GM23338 (cell line): ENCODE data around the gene DMRT1. TPM values are rescaled to one million over a fixed set of nuclear protein-coding genes. Genes with fewer than 3 reads are reported as not detected.

Experiments
- ATAC-seq: fragments of 200-7000 bp; cut with Tn5 transposase; 3 replicates; pipeline ENCODE4 v1.9.1; 2020
- DNase-seq: peaks from one replicate; pipeline ENCODE4 v3.0.0-alpha.2; 2015; ENCODE audit warnings: low spot score
- H2AFZ ChIP-seq: fragments of 200-600 bp; sonication (generic); 2 replicates; pipeline ENCODE4 v1.8.0; 2016; ENCODE audit warnings: antibody characterized with exemption, mild to moderate bottlenecking, moderate library complexity
- H3F3A ChIP-seq: fragments of 200-600 bp; sonication (generic); replicated peaks from 2 replicates; pipeline ENCODE4 v1.8.0; 2017; ENCODE audit warnings: antibody characterized with exemption, mixed run types, low read depth
- H3K27ac ChIP-seq: fragments of 200-600 bp; sonication (generic); 2 replicates; pipeline ENCODE4 v1.6.1; 2016; ENCODE audit warnings: low read depth
- H3K27me3 ChIP-seq: fragments of 200-600 bp; sonication (generic); 2 replicates; pipeline ENCODE4 v1.8.0; 2016; ENCODE audit warnings: mild to moderate bottlenecking, mixed run types, moderate library complexity; ENCODE audit not compliant: insufficient read depth
- H3K36me3 ChIP-seq: fragments of 200-600 bp; sonication (generic); 2 replicates; pipeline ENCODE4 v1.8.0; 2016; ENCODE audit warnings: mild to moderate bottlenecking; ENCODE audit not compliant: insufficient read depth
- H3K4me1 ChIP-seq: fragments of 200-600 bp; sonication (generic); 2 replicates; pipeline ENCODE4 v1.8.0; 2016; ENCODE audit warnings: mild to moderate bottlenecking, moderate library complexity; ENCODE audit not compliant: insufficient read depth
- H3K4me2 ChIP-seq: fragments of 200-600 bp; sonication (generic); 2 replicates; pipeline ENCODE4 v1.7.1; 2017; ENCODE audit warnings: mixed run types
- H3K4me3 ChIP-seq: fragments of 200-600 bp; sonication (generic); 2 replicates; pipeline ENCODE4 v1.6.1; 2016; ENCODE audit warnings: mixed run types
- H3K79me2 ChIP-seq: fragments of 200-600 bp; sonication (generic); replicated peaks from 2 replicates; pipeline ENCODE4 v1.8.0; 2017; ENCODE audit warnings: mild to moderate bottlenecking; ENCODE audit not compliant: insufficient read depth
- H3K9me2 ChIP-seq: fragments of 200-600 bp; sonication (generic); 2 replicates; pipeline ENCODE4 v1.8.0; 2017; ENCODE audit not compliant: insufficient read depth
- H4K20me1 ChIP-seq: fragments of 200-600 bp; sonication (generic); replicated peaks from 2 replicates; pipeline ENCODE4 v1.8.0; 2017; ENCODE audit warnings: mild to moderate bottlenecking; ENCODE audit not compliant: insufficient read depth
- H3K27ac Mint-ChIP-seq: 2 replicates; pipeline ENCODE4 v1.8.0; 2020; ENCODE audit warnings: inconsistent platforms, mild to moderate bottlenecking, moderate library complexity, mixed read lengths
- H3K27me3 Mint-ChIP-seq: 3 replicates; pipeline ENCODE4 v1.8.0; 2022; ENCODE audit warnings: low read depth, mild to moderate bottlenecking, moderate library complexity, mixed read lengths, inconsistent platforms; ENCODE audit not compliant: insufficient read depth, poor library complexity
- H3K36me3 Mint-ChIP-seq: 3 replicates; pipeline ENCODE4 v1.8.0; 2021; ENCODE audit warnings: low read depth, mild to moderate bottlenecking, inconsistent platforms, moderate library complexity, mixed read lengths
- H3K4me1 Mint-ChIP-seq: 3 replicates; pipeline ENCODE4 v1.8.0; 2020; ENCODE audit warnings: mild to moderate bottlenecking, inconsistent platforms, mixed read lengths
- H3K4me3 Mint-ChIP-seq: 3 replicates; pipeline ENCODE4 v1.8.0; 2021; ENCODE audit warnings: moderate library complexity, mild to moderate bottlenecking, inconsistent platforms, mixed read lengths
- H3K9me3 Mint-ChIP-seq: 3 replicates; pipeline ENCODE4 v1.8.0; 2020; ENCODE audit warnings: moderate library complexity, mild to moderate bottlenecking, inconsistent platforms, mixed read lengths
- CREB1 ChIP-seq: fragments of 250-450 bp; sonication (Bioruptor Pico); IDR thresholded peaks from 2 replicates; pipeline ENCODE4 v1.5.0; 2020; ENCODE audit warnings: low read depth, mild to moderate bottlenecking, moderate library complexity
- CTCF ChIP-seq, 2 experiments: fragments of 200-600 bp in 1 of 2; sonication (generic) in 1 of 2; conservative IDR thresholded peaks; 2 replicates each; pipeline versions ENCODE4 v1.5.1 to v1.6.1; 2016 to 2017; ENCODE audit warnings: antibody characterized with exemption in 2 of 2, low read depth in 2 of 2, mild to moderate bottlenecking in 2 of 2, moderate library complexity in 1 of 2
- ETS1 ChIP-seq: IDR thresholded peaks from 2 replicates; pipeline ENCODE4 v1.6.1; 2016; ENCODE audit warnings: antibody characterized with exemption
- EZH2 ChIP-seq: fragments of 200-600 bp; sonication (generic); IDR thresholded peaks from one replicate; pipeline ENCODE4 v1.8.0; 2017; ENCODE audit warnings: antibody characterized with exemption, mild to moderate bottlenecking, low read depth; ENCODE audit not compliant: unreplicated experiment
- ZNF114 ChIP-seq: fragments of 250-450 bp; sonication (Bioruptor Pico); IDR thresholded peaks from 2 replicates; pipeline ENCODE4 v1.5.0; 2020; ENCODE audit warnings: mild to moderate bottlenecking, moderate library complexity
- ZNF331 ChIP-seq: fragments of 250-450 bp; sonication (Bioruptor Pico); IDR thresholded peaks from 2 replicates; pipeline ENCODE4 v1.5.0; 2020; ENCODE audit warnings: low read depth, mild to moderate bottlenecking, moderate library complexity
- ZNF462 ChIP-seq: fragments of 250-450 bp; sonication (Bioruptor Pico); IDR thresholded peaks from 2 replicates; pipeline ENCODE4 v1.5.0; 2020; ENCODE audit warnings: mild to moderate bottlenecking, moderate library complexity
- polyA plus RNA-seq: library from polyadenylated mRNA; unstranded; fragments of >200 nt; fragmentation: Nextera tagmentation; extraction: Ambion mirVana; gene quantifications from 2 replicates; pipeline ENCODE4 v1.2.1, GENCODE V29; 2016
- small RNA-seq: library from RNA; depleted of rRNA; stranded (forward); fragments of <200 nt; gene quantifications from one replicate; pipeline ENCODE3, GENCODE V24; 2014; ENCODE audit warnings: low replicate concordance
- total RNA-seq: library from RNA; depleted of rRNA; stranded (reverse); fragments of >200 nt; shearing (Covaris generic); gene quantifications from 2 replicates; pipeline ENCODE4 v1.2.3, GENCODE V29; 2014; rRNA removed

The DMRT1 gene
- total and polyA plus RNA-seq, 2 experiments from 2014 or later: not detected

- Histone ChIP-seq H3K9me2 (no peaks in the 10 kb centered on the region), H3K4me3 (no peak overlapping the region), H3F3A (no peaks in the 10 kb centered on the region), H3K4me2 (no peak overlapping the region), H4K20me1 (no peaks in the 10 kb centered on the region), H2AFZ (no peak overlapping the region), H3K79me2 (no peaks in the 10 kb centered on the region), H3K27me3 (no peaks in the 10 kb centered on the region), H3K4me1 (no peaks in the 10 kb centered on the region), H3K27ac (no peak overlapping the region), H3K36me3 (no peaks in the 10 kb centered on the region)
- Mint-ChIP-seq H3K4me3 (no peak overlapping the region), H3K9me3 (peaks cover 13% of the 10 kb centered on the region; the same call in 2 of the 3 replicates), H3K36me3 (peaks cover 2% of the 10 kb centered on the region; the same call in 2 of the 3 replicates), H3K27me3 (peaks cover 4% of the 10 kb centered on the region), H3K27ac (no peak overlapping the region), H3K4me1 (no peaks in the 10 kb centered on the region)
- ATAC-seq (peak; percentile 99), DNase-seq (peak; percentile 88)
- TF ChIP-seq CTCF (conservative IDR thresholded peaks at IDR 0.05; ENCODE audit: low read depth in 2 of 2) (peak; percentile 77 to 86), ZNF114 (no peak), ETS1 (no peak), ZNF462 (CRISPR knock-in tag) (no peak), EZH2 (no peak), CREB1 (CRISPR knock-in tag) (no peak), ZNF331 (CRISPR knock-in tag) (no peak)
These were observed 176.6 kb downstream of the DMRT1 start for GRCh38 chr9:1018121-1018520.

Small RNA genes within 50 kb of the gene (small RNA-seq; reads per million reads assigned to genes)
- gene RNU6-1073P: not detected

Other genes starting within 250 kb of the DMRT1 start
- gene DMRT3, start 135.0 kb downstream of the DMRT1 start, total RNA-seq: not detected in 2 replicates
- not detected in 2 replicates for gene DMRT3, start 135.0 kb downstream of the DMRT1 start, polyA plus RNA-seq
- gene DMRT2, start 208.7 kb downstream of the DMRT1 start, total RNA-seq: not detected in 2 replicates
- not detected in 2 replicates for gene DMRT2, start 208.7 kb downstream of the DMRT1 start, polyA plus RNA-seq